Fibroblast of lung (primary cell): Measurements from ENCODE around the gene KRTAP5-3. TPM values are rescaled to one million over a fixed set of nuclear protein-coding genes. Genes with fewer than 3 reads are reported as not detected.
"Not testable (repeated sequence)": the region's sequence is repeated elsewhere in the genome, so short reads cannot be mapped to it uniquely, and the experiment has no call there.

Source experiments
- DNase-seq, 2 donors: peaks; one replicate each; pipeline versions ENCODE4 v3.0.0 to v3.0.0-alpha.2; 2010; ENCODE audit warnings: low read depth in 2 of 2
- H2AFZ ChIP-seq: 2 replicates; pipeline ENCODE4 v1.5.1; 2012; ENCODE audit warnings: low read length, control low read depth, inconsistent platforms
- H3K27ac ChIP-seq: 2 replicates; pipeline ENCODE4 v1.5.1; 2011; ENCODE audit warnings: low read length, control low read depth; ENCODE audit not compliant: insufficient read depth
- H3K27me3 ChIP-seq: 2 replicates; pipeline ENCODE4 v1.5.1; 2011; ENCODE audit warnings: mild to moderate bottlenecking, low read length; ENCODE audit not compliant: control insufficient read depth, insufficient read depth
- H3K36me3 ChIP-seq: 2 replicates; pipeline ENCODE4 v1.5.1; 2011; ENCODE audit warnings: low read length; ENCODE audit not compliant: control insufficient read depth, insufficient read depth
- H3K4me1 ChIP-seq: 2 replicates; pipeline ENCODE4 v1.5.1; 2011; ENCODE audit warnings: low read length; ENCODE audit not compliant: control insufficient read depth, insufficient read depth; ENCODE audit errors: extremely low read depth
- H3K4me2 ChIP-seq: 2 replicates; pipeline ENCODE4 v1.5.1; 2011; ENCODE audit warnings: low read length, control low read depth; ENCODE audit not compliant: insufficient read depth; ENCODE audit errors: extremely low read depth
- H3K4me3 ChIP-seq, 4 experiments: fragments of 200-600 bp in 1 of 4; sonication (generic) in 1 of 4; replicated peaks in 1 of 4; 2 replicates each; pipeline ENCODE4 v1.5.1; 2011 to 2016; ENCODE audit warnings: low read length in 4 of 4, low read depth in 3 of 4, mild to moderate bottlenecking in 3 of 4, control low read depth in 2 of 4, inconsistent platforms in 1 of 4, mixed read lengths in 1 of 4; ENCODE audit not compliant: insufficient read depth in 1 of 4; ENCODE audit errors: control extremely low read depth in 1 of 4
- H3K79me2 ChIP-seq: 2 replicates; pipeline ENCODE4 v1.5.1; 2012; ENCODE audit warnings: mild to moderate bottlenecking, low read length, inconsistent platforms; ENCODE audit not compliant: control insufficient read depth, insufficient read depth
- H3K9ac ChIP-seq: 2 replicates; pipeline ENCODE4 v1.5.1; 2011; ENCODE audit warnings: mild to moderate bottlenecking, low read length, control low read depth; ENCODE audit not compliant: insufficient read depth
- H3K9me3 ChIP-seq: 2 replicates; pipeline ENCODE4 v1.5.1; 2012; ENCODE audit warnings: low read depth, low read length; ENCODE audit not compliant: control insufficient read depth, insufficient read depth
- H4K20me1 ChIP-seq: 2 replicates; pipeline ENCODE4 v1.5.1; 2011; ENCODE audit warnings: low read length; ENCODE audit not compliant: control insufficient read depth, insufficient read depth; ENCODE audit errors: extremely low read depth
- CTCF ChIP-seq, 2 donors: IDR thresholded peaks in 1 of 2; conservative IDR thresholded peaks in 1 of 2; 1 replicate in 1 of 2; 2 replicates in 1 of 2; pipeline ENCODE4 v1.5.1; 2011 to 2012; ENCODE audit warnings: low read length in 2 of 2, control low read depth in 1 of 2, inconsistent platforms in 1 of 2, low read depth in 1 of 2, mild to moderate bottlenecking in 1 of 2
- EZH2 ChIP-seq: IDR thresholded peaks from 2 replicates; pipeline ENCODE4 v1.5.1; 2012; ENCODE audit warnings: low read length, control low read depth, mild to moderate bottlenecking; ENCODE audit errors: missing control alignments
- polyA plus RNA-seq, 2 donors: library from polyadenylated mRNA; depleted of rRNA in 1 of 2; stranded (reverse) in 1 of 2; unstranded in 1 of 2; fragments of >200 nt; gene quantifications; 2 replicates each; pipeline ENCODE4 v1.2.1, GENCODE V29; 2011 to 2012; ENCODE audit warnings: missing spikeins in 1 of 2
- total RNA-seq: library from RNA; depleted of rRNA; stranded (reverse); fragments of >200 nt; gene quantifications from 2 replicates; pipeline ENCODE4 v1.2.1, GENCODE V29; 2014

Gene KRTAP5-3
- total and polyA plus RNA-seq, 2 donors (not counting 1 experiment from before 2014, with no cell fraction given): not detected

- TF ChIP-seq EZH2 (no peak), CTCF (conservative IDR thresholded peaks at IDR 0.05 in 1 of 2, IDR thresholded peaks at IDR 0.05 in 1 of 2; ENCODE audit: low read depth in 1 of 2, low read length in 2 of 2) (no peak)
- Histone ChIP-seq H4K20me1 (no peaks in the 10 kb centered on the region), H2AFZ (no peak overlapping the region), H3K9ac (no peak overlapping the region), H3K27me3 (no peaks in the 10 kb centered on the region), H3K4me1 (no peaks in the 10 kb centered on the region), H3K4me2 (no peak overlapping the region), H3K9me3 (no peaks in the 10 kb centered on the region), H3K36me3 (no peaks in the 10 kb centered on the region), H3K27ac (no peak overlapping the region), H3K79me2 (no peaks in the 10 kb centered on the region), H3K4me3 (no peak overlapping the region)
- DNase-seq: no peak
Measured at GRCh38 chr11:1604711-1605110, 3.6 kb downstream of the KRTAP5-3 start.

- no peak for TF ChIP-seq CTCF (conservative IDR thresholded peaks at IDR 0.05 in 1 of 2, IDR thresholded peaks at IDR 0.05 in 1 of 2; ENCODE audit: low read depth in 1 of 2, low read length in 2 of 2)
- no peak for TF ChIP-seq EZH2
- Histone ChIP-seq H3K4me3 (no peak overlapping the region), H3K9ac (no peak overlapping the region), H3K4me2 (no peak overlapping the region), H3K9me3 (no peaks in the 10 kb centered on the region), H3K4me1 (no peaks in the 10 kb centered on the region), H3K27ac (no peak overlapping the region), H4K20me1 (no peaks in the 10 kb centered on the region), H3K36me3 (no peaks in the 10 kb centered on the region), H3K79me2 (no peaks in the 10 kb centered on the region), H3K27me3 (no peaks in the 10 kb centered on the region), H2AFZ (no peak overlapping the region)
- no peak for DNase-seq
Measured at GRCh38 chr11:1604181-1604580, 4.1 kb downstream of the KRTAP5-3 start.

- H3K4me2 ChIP-seq: no peak overlapping the region
- no peak for TF ChIP-seq CTCF (conservative IDR thresholded peaks at IDR 0.05 in 1 of 2, IDR thresholded peaks at IDR 0.05 in 1 of 2; ENCODE audit: low read depth in 1 of 2, low read length in 2 of 2)
- no peak for TF ChIP-seq EZH2
Measured at GRCh38 chr11:1603629-1604028, 4.6 kb downstream of the KRTAP5-3 start.

GRCh38 chr11:1601663-1602062 lies 6.6 kb downstream of the KRTAP5-3 start:
- not testable (repeated sequence) for H3K4me1 ChIP-seq, H3K36me3 ChIP-seq, H3K4me2 ChIP-seq, H4K20me1 ChIP-seq, H3K9ac ChIP-seq, H3K27ac ChIP-seq, H3K79me2 ChIP-seq, H2AFZ ChIP-seq, DNase-seq, H3K9me3 ChIP-seq, H3K27me3 ChIP-seq, H3K4me3 ChIP-seq

More at GRCh38 chr11:1603629-1604028, 4.6 kb downstream of the KRTAP5-3 start:
- Histone ChIP-seq H3K9me3 (no peaks in the 10 kb centered on the region), H4K20me1 (no peaks in the 10 kb centered on the region), H2AFZ (no peak overlapping the region), H3K4me1 (no peaks in the 10 kb centered on the region), H3K27me3 (no peaks in the 10 kb centered on the region), H3K36me3 (no peaks in the 10 kb centered on the region), H3K9ac (no peak overlapping the region), H3K27ac (no peak overlapping the region), H3K79me2 (no peaks in the 10 kb centered on the region), H3K4me3 (no peak overlapping the region)
- DNase-seq: no peak
